Type B pancreatic cell (in vitro differentiated cells): ENCODE data around the gene GPATCH2. TPM values are rescaled to one million over a fixed set of nuclear protein-coding genes. Genes with fewer than 3 reads are reported as not detected.

Experiments used
- DNase-seq: peaks from one replicate; pipeline ENCODE4 v3.0.0; 2021; ENCODE audit warnings: mixed read lengths; ENCODE audit not compliant: unreplicated experiment; ENCODE audit errors: extremely low spot score
- H3K27ac Mint-ChIP-seq: 2 replicates; pipeline ENCODE4 v1.8.0; 2021; ENCODE audit warnings: mild to moderate bottlenecking, mixed read lengths
- H3K27me3 Mint-ChIP-seq: 2 replicates; pipeline ENCODE4 v1.8.0; 2021; ENCODE audit warnings: mixed read lengths
- H3K36me3 Mint-ChIP-seq: 2 replicates; pipeline ENCODE4 v1.8.0; 2021; ENCODE audit warnings: mixed read lengths
- H3K4me1 Mint-ChIP-seq: one replicate; pipeline ENCODE4 v1.8.0; 2021; ENCODE audit warnings: mixed read lengths; ENCODE audit not compliant: unreplicated experiment
- H3K4me3 Mint-ChIP-seq: 2 replicates; pipeline ENCODE4 v1.8.0; 2021; ENCODE audit warnings: mild to moderate bottlenecking, mixed read lengths
- H3K9me3 Mint-ChIP-seq: 2 replicates; pipeline ENCODE4 v1.8.0; 2021; ENCODE audit warnings: mixed read lengths
- total RNA-seq: library from RNA; stranded (reverse); gene quantifications from 2 replicates; pipeline ENCODE4 v1.2.1, GENCODE V29; 2021; ENCODE audit warnings: low replicate concordance
- TF ChIP-seq, protein P1 (sequence below): fragments of 200-600 bp; sonication (generic); conservative IDR thresholded peaks from 2 replicates; pipeline ENCODE4 v1.5.0; 2021; ENCODE audit warnings: antibody characterized with exemption, mild to moderate bottlenecking

GPATCH2 gene
- total RNA-seq, 1 donor from 2014 or later, result 18.7 TPM

DNA sequence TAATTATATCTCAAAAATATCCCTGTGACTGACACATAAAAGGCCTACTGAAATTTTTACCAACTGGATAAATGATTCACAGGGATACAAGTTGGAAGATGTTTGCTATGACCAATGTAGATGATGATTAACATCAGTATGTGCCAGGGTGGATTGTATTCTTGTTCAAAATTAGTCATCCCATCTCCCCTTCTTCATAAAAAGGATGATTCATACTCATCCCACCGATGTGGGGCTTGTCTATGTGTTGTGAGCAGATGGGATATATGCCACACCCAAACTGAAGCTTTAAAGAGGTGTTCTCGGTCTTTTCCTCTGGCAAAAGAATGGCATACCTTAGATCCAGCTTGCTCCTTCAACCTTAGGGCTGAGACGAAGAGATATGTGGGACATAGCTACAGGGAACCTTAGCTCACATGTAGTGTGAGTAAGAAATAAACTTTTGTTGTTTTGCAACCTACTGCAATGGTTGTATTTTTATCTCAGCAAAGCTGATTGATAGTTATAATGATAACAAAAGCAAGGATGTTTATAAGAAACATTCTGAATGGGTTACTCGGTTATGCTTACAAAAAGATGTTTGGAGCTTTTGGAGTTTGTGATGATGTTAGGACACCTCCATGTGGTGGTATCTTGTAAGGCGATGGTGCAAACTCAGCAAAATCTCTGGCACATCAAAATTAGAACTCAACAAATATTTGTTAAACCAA is 29.6 kb upstream of the GPATCH2 start:
- Mint-ChIP-seq H3K27me3 (no peaks in the 10 kb centered on the region), H3K4me1 (no peaks in the 10 kb centered on the region), H3K27ac (no peak overlapping the region), H3K36me3 (no peaks in the 10 kb centered on the region), H3K9me3 (no peaks in the 10 kb centered on the region), H3K4me3 (no peak overlapping the region)
- TF ChIP-seq, protein P1, sequence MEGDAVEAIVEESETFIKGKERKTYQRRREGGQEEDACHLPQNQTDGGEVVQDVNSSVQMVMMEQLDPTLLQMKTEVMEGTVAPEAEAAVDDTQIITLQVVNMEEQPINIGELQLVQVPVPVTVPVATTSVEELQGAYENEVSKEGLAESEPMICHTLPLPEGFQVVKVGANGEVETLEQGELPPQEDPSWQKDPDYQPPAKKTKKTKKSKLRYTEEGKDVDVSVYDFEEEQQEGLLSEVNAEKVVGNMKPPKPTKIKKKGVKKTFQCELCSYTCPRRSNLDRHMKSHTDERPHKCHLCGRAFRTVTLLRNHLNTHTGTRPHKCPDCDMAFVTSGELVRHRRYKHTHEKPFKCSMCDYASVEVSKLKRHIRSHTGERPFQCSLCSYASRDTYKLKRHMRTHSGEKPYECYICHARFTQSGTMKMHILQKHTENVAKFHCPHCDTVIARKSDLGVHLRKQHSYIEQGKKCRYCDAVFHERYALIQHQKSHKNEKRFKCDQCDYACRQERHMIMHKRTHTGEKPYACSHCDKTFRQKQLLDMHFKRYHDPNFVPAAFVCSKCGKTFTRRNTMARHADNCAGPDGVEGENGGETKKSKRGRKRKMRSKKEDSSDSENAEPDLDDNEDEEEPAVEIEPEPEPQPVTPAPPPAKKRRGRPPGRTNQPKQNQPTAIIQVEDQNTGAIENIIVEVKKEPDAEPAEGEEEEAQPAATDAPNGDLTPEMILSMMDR, result peak; percentile 59
- no peak for DNase-seq

DNA sequence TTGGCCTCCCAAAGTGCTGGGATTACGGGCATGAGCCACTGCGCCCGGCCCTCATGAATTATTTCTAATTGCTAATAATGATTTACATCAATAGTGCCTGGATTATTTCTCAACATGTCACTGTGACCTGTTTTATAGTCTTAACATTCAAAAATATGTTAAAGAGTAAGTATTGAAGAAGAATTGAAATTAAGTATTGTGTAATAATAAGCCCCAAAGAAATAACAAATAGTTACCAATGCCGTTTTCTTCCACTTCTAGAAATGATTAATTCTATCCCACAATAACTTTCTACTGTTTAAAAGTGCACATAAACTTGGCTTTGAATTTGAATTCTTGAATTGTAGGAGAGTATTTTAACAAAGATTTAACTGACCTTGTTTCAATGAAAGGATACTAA is 19.8 kb upstream of the GPATCH2 start:
- TF ChIP-seq, protein P1, result no peak
- Mint-ChIP-seq H3K9me3 (no peaks in the 10 kb centered on the region), H3K4me3 (no peak overlapping the region), H3K4me1 (no peaks in the 10 kb centered on the region), H3K27ac (no peak overlapping the region), H3K36me3 (no peaks in the 10 kb centered on the region), H3K27me3 (no peaks in the 10 kb centered on the region)
- no peak for DNase-seq

DNA sequence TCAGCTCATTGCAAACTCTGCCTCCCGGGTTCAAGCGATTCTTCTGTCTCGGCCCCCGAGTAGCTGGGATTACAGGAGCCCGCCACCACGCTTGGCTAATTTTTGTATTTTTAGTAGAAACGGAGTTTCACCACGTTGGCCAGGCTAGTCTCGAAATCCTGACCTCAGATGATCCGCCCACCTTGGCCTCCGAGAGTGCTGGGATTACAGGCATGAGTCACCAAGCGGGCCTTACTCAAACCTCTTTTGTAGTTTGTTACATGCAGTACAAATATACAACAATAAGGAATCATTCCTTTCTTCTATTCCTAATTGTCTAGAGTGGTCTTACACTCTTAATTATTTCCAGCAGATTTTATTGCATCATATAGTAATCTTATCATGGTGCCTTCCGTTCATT is 16.9 kb upstream of the GPATCH2 start:
- no peak for DNase-seq
- H3K36me3 Mint-ChIP-seq, result no peaks in the 10 kb centered on the region
- H3K27me3 Mint-ChIP-seq, result no peaks in the 10 kb centered on the region
- H3K4me1 Mint-ChIP-seq, result no peaks in the 10 kb centered on the region
- no peak overlapping the region for H3K27ac Mint-ChIP-seq
- H3K4me3 Mint-ChIP-seq, result no peak overlapping the region
- H3K9me3 Mint-ChIP-seq, result no peaks in the 10 kb centered on the region
- TF ChIP-seq, protein P1, result no peak

DNA sequence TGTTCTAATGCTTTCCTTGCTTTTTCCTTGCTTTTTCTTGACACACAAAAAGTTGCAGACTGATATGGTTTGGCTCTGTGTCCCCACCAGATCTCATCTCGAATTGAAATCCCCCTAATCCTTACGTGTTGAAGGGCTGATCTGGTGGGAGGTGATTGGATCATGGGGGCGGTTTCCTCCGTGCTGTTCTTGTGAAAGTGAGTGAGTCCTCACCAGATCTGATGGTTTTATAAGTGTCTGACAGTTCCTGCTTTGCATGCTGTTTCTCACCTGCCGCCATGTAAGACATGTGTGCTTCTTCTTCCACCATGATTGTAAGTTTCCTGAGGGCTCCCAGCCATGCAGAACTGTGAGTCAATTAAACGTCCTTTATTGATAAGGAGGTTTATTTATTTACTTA is 11.6 kb upstream of the GPATCH2 start:
- Mint-ChIP-seq H3K9me3 (no peaks in the 10 kb centered on the region), H3K27ac (no peak overlapping the region), H3K27me3 (no peaks in the 10 kb centered on the region)

DNA sequence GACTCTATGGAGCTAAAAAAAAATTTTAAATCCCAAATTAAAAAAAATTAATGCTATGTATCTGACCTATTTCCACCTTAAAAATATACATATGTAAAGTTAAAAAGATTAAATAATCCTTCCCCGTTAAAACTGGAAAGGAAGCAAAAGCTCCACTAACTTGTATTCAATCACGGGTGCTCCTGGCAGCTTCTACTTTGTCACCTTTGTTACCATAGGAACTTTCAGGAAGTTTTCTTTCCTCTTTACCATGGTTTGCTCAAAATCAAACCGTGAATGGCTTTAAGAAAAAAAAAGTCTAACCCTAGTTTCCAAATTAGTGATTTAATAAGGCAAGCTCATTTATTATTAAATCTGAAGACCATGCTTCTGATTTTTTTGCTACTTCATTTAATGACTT is 3.5 kb downstream of the GPATCH2 start:
- H3K4me3 Mint-ChIP-seq, result no peak overlapping the region
- H3K36me3 Mint-ChIP-seq, result peaks cover 4% of the 10 kb centered on the region
- no peak for DNase-seq
- no peaks in the 10 kb centered on the region for H3K27me3 Mint-ChIP-seq
- TF ChIP-seq, protein P1, result no peak
- H3K9me3 Mint-ChIP-seq, result no peaks in the 10 kb centered on the region
- H3K27ac Mint-ChIP-seq, result no peak overlapping the region
- peaks cover 23% of the 10 kb centered on the region for H3K4me1 Mint-ChIP-seq

More for the DNA sequence above, 11.6 kb upstream of the GPATCH2 start:
- TF ChIP-seq, protein P1, result no peak
- H3K36me3 Mint-ChIP-seq, result no peaks in the 10 kb centered on the region
- DNase-seq, result no peak
- H3K4me1 Mint-ChIP-seq, result no peaks in the 10 kb centered on the region
- no peak overlapping the region for H3K4me3 Mint-ChIP-seq
